WTC11 (cell line): Measurements from ENCODE around the gene RECK. TPM values are rescaled to one million over a fixed set of nuclear protein-coding genes. Genes with fewer than 3 reads are reported as not detected.

Experiments used
- ATAC-seq: fragments of 200-7000 bp; cut with Tn5 transposase; 2 replicates; pipeline ENCODE4 v1.10.0; 2021; ENCODE audit warnings: mild to moderate bottlenecking, moderate library complexity
- CTCF ChIA-PET: fragments of 300-600 bp; sonication (Branson Sonifier 250); formaldehyde crosslinking; loops from one replicate; lab custom pipeline; 2021; ENCODE audit warnings: antibody characterized with exemption; lab: Charles Lee
- POLR2A ChIA-PET: fragments of 350-600 bp; sonication (Branson Sonifier 250); formaldehyde crosslinking; loops from one replicate; lab custom pipeline; 2021; ENCODE audit warnings: antibody characterized with exemption; lab: Charles Lee
- DNase-seq: peaks from one replicate; pipeline ENCODE4 v3.0.0; 2021; ENCODE audit warnings: low spot score
- H3K27ac Mint-ChIP-seq: 2 replicates; pipeline ENCODE4 v1.8.0; 2021; ENCODE audit warnings: mixed read lengths
- H3K27me3 Mint-ChIP-seq: 2 replicates; pipeline ENCODE4 v1.8.0; 2021; ENCODE audit warnings: low read depth, mild to moderate bottlenecking, moderate library complexity, mixed read lengths
- H3K36me3 Mint-ChIP-seq: 2 replicates; pipeline ENCODE4 v1.8.0; 2021; ENCODE audit warnings: mixed read lengths
- H3K4me1 Mint-ChIP-seq: 2 replicates; pipeline ENCODE4 v1.8.0; 2022; ENCODE audit warnings: mixed read lengths
- H3K4me3 Mint-ChIP-seq: 2 replicates; pipeline ENCODE4 v1.8.0; 2021; ENCODE audit warnings: mild to moderate bottlenecking, moderate library complexity, mixed read lengths
- H3K9me3 Mint-ChIP-seq: 2 replicates; pipeline ENCODE4 v1.8.0; 2021; ENCODE audit warnings: mixed read lengths
- ETV6 ChIP-seq: sonication (generic); formaldehyde crosslinking; IDR thresholded peaks from 2 replicates; pipeline ENCODE4 v1.8.1; 2022; ENCODE audit warnings: mild to moderate bottlenecking, missing genetic modification reagents
- FOXJ3 ChIP-seq: sonication (generic); formaldehyde crosslinking; IDR thresholded peaks from 2 replicates; pipeline ENCODE4 v1.9.0; 2021; ENCODE audit warnings: missing genetic modification reagents, mild to moderate bottlenecking, borderline replicate concordance
- FOXP1 ChIP-seq: sonication (generic); formaldehyde crosslinking; IDR thresholded peaks from 2 replicates; pipeline ENCODE4 v1.8.0; 2022; ENCODE audit warnings: missing genetic modification reagents, mild to moderate bottlenecking, moderate library complexity, borderline replicate concordance
- GRHL2 ChIP-seq: fragments of 250-450 bp; sonication (Bioruptor Pico); IDR thresholded peaks from 2 replicates; pipeline ENCODE4 v1.8.0; 2022; ENCODE audit warnings: mild to moderate bottlenecking, moderate library complexity; ENCODE audit not compliant: insufficient replicate concordance, severe bottlenecking
- HMGA2 ChIP-seq: fragments of 250-450 bp; sonication (Bioruptor Pico); IDR thresholded peaks from 2 replicates; pipeline ENCODE4 v1.4.0; 2021; ENCODE audit warnings: mild to moderate bottlenecking, moderate library complexity
- KAT7 ChIP-seq: sonication (generic); formaldehyde crosslinking; IDR thresholded peaks from 2 replicates; pipeline ENCODE4 v1.8.1; 2023; ENCODE audit warnings: missing genetic modification reagents, mild to moderate bottlenecking, borderline replicate concordance
- SP1 ChIP-seq: sonication (generic); formaldehyde crosslinking; conservative IDR thresholded peaks from 2 replicates; pipeline ENCODE4 v1.8.1; 2022; ENCODE audit warnings: missing genetic modification reagents
- TCF7 ChIP-seq: sonication (generic); formaldehyde crosslinking; IDR thresholded peaks from 2 replicates; pipeline ENCODE4 v1.8.0; 2022; ENCODE audit warnings: mild to moderate bottlenecking, low read depth, missing genetic modification reagents, moderate library complexity
- TEAD1 ChIP-seq: sonication (generic); formaldehyde crosslinking; IDR thresholded peaks from 2 replicates; pipeline ENCODE4 v1.8.0; 2022; ENCODE audit warnings: mild to moderate bottlenecking, missing genetic modification reagents
- ZNF263 ChIP-seq: sonication (generic); formaldehyde crosslinking; IDR thresholded peaks from 2 replicates; pipeline ENCODE4 v1.8.1; 2022; ENCODE audit warnings: low read depth, mild to moderate bottlenecking, moderate library complexity, missing genetic modification reagents
- ZNF423 ChIP-seq: fragments of 250-450 bp; sonication (Bioruptor Pico); IDR thresholded peaks from 2 replicates; pipeline ENCODE4 v2.1.2; 2022; ENCODE audit warnings: mild to moderate bottlenecking, moderate library complexity
- total RNA-seq: library from RNA; stranded (reverse); gene quantifications from 3 replicates; pipeline ENCODE4 v1.2.3, GENCODE V29; 2021
- TF ChIP-seq, protein P1 (sequence below): sonication (generic); formaldehyde crosslinking; IDR thresholded peaks from 2 replicates; pipeline ENCODE4 v1.8.0; 2023; ENCODE audit warnings: missing genetic modification reagents, mild to moderate bottlenecking, borderline replicate concordance
- TF ChIP-seq, protein P2 (sequence below): sonication (generic); formaldehyde crosslinking; IDR thresholded peaks from 2 replicates; pipeline ENCODE4 v1.8.1; 2023; ENCODE audit warnings: mild to moderate bottlenecking, missing genetic modification reagents, borderline replicate concordance
- TF ChIP-seq, protein P3 (sequence below): sonication (generic); formaldehyde crosslinking; IDR thresholded peaks from 2 replicates; pipeline ENCODE4 v1.8.0; 2022; ENCODE audit warnings: mild to moderate bottlenecking, missing genetic modification reagents
- TF ChIP-seq, protein P4 (sequence below): fragments of 250-450 bp; sonication (Bioruptor Pico); IDR thresholded peaks from 2 replicates; pipeline ENCODE4 v1.9.0; 2021; ENCODE audit warnings: mild to moderate bottlenecking, borderline replicate concordance
- TF ChIP-seq, protein P5 (sequence below): fragments of 250-450 bp; sonication (Bioruptor Pico); IDR thresholded peaks from 2 replicates; pipeline ENCODE4 v1.9.0; 2021; ENCODE audit warnings: moderate library complexity, mild to moderate bottlenecking, inconsistent platforms, borderline replicate concordance
- TF ChIP-seq, protein P6 (sequence below): sonication (generic); formaldehyde crosslinking; IDR thresholded peaks from 2 replicates; pipeline ENCODE4 v1.8.1; 2023; ENCODE audit warnings: mild to moderate bottlenecking, moderate library complexity, missing genetic modification reagents

RECK gene
- total RNA-seq, 1 experiment from 2014 or later, result 11.2 TPM

DNA sequence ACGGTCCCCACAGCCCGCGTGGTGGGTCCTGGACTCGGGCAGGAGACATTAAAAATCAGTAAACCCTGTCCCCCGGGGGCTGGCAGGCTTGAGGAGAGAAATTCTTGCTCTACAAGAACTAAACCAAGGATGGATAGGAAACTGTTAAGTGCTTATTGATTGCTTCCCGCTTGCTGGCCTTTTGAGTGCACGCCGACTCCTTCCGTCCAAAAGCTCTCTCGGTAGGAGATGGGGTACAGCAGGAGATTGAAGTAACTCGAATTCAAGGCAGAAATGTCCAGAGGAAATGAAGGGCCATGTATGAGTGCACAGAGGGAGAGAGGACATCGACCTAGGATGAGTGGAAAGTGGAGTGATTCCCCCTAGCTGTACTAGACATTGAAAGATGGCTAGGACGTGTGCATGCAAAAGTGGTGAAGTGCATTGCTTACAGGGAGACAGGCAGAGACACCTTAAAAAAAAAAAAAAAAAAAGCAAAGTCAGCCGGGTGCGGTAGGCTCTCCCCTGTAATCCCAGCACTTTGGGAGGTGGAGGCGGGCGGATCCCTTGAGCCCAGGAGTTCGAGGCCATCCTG, 923 bp downstream of the RECK start:
- Mint-ChIP-seq H3K9me3 (no peaks in the 10 kb centered on the region), H3K36me3 (no peaks in the 10 kb centered on the region), H3K27ac (peak overlapping the region; percentile 91), H3K27me3 (no peaks in the 10 kb centered on the region; the same call in 1 of the 2 replicates), H3K4me1 (peaks cover 28% of the 10 kb centered on the region)
- ATAC-seq, result no peak
- CTCF ChIA-PET, result interaction anchor here (0.7 to 2.9 kb wide), 9 partner anchors 14 to 479 kb away, joined by 3 to 22 read pairs (median 4); no protein-coding TSS in a partner anchor
- no peak for TF ChIP-seq KAT7 (CRISPR knock-in tag)
- TF ChIP-seq, protein P1, sequence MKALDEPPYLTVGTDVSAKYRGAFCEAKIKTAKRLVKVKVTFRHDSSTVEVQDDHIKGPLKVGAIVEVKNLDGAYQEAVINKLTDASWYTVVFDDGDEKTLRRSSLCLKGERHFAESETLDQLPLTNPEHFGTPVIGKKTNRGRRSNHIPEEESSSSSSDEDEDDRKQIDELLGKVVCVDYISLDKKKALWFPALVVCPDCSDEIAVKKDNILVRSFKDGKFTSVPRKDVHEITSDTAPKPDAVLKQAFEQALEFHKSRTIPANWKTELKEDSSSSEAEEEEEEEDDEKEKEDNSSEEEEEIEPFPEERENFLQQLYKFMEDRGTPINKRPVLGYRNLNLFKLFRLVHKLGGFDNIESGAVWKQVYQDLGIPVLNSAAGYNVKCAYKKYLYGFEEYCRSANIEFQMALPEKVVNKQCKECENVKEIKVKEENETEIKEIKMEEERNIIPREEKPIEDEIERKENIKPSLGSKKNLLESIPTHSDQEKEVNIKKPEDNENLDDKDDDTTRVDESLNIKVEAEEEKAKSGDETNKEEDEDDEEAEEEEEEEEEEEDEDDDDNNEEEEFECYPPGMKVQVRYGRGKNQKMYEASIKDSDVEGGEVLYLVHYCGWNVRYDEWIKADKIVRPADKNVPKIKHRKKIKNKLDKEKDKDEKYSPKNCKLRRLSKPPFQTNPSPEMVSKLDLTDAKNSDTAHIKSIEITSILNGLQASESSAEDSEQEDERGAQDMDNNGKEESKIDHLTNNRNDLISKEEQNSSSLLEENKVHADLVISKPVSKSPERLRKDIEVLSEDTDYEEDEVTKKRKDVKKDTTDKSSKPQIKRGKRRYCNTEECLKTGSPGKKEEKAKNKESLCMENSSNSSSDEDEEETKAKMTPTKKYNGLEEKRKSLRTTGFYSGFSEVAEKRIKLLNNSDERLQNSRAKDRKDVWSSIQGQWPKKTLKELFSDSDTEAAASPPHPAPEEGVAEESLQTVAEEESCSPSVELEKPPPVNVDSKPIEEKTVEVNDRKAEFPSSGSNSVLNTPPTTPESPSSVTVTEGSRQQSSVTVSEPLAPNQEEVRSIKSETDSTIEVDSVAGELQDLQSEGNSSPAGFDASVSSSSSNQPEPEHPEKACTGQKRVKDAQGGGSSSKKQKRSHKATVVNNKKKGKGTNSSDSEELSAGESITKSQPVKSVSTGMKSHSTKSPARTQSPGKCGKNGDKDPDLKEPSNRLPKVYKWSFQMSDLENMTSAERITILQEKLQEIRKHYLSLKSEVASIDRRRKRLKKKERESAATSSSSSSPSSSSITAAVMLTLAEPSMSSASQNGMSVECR (CRISPR knock-in tag), result 0 out of 2 replicates have a peak, but pooled peaks have one; percentile 2
- TF ChIP-seq, all 79 proteins: peak for 1
- POLR2A ChIA-PET, result interaction anchor here (1.7 kb wide), 1 partner anchor 19 kb away, joined by 4 read pairs; no protein-coding TSS in a partner anchor
- peak overlapping the region; percentile 93 for H3K4me3 Mint-ChIP-seq
- DNase-seq, result no peak

DNA sequence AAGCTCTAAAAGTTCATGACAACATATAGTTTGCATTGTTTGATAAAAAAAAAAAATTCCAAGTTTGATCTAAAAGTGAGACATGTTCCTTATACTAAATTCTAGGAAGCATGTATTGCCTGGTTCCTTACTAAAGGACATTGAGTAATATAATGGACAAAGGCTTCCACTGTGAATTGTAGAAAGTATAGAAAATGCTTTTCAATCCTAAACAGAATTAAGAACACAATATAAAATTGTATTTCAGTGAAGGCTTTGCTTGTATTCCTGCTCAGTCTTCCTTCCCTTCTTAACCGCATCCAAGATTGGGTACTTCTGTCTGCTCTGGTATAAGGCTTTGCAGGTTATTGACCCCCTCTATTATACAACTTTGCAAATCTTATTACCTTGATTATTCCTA, 2.4 kb downstream of the RECK start:
- POLR2A ChIA-PET, result no interaction called here
- ATAC-seq, result no peak
- CTCF ChIA-PET, result no interaction called here
- Mint-ChIP-seq H3K4me1 (peaks cover 32% of the 10 kb centered on the region), H3K36me3 (no peaks in the 10 kb centered on the region), H3K27me3 (no peaks in the 10 kb centered on the region), H3K27ac (no peak overlapping the region), H3K4me3 (no peak overlapping the region), H3K9me3 (0 out of 2 replicates have a peak, but pooled peaks cover 5% of the 10 kb centered on the region)
- no peak for DNase-seq
- no peak for TF ChIP-seq FOXJ3
- TF ChIP-seq, protein P2, sequence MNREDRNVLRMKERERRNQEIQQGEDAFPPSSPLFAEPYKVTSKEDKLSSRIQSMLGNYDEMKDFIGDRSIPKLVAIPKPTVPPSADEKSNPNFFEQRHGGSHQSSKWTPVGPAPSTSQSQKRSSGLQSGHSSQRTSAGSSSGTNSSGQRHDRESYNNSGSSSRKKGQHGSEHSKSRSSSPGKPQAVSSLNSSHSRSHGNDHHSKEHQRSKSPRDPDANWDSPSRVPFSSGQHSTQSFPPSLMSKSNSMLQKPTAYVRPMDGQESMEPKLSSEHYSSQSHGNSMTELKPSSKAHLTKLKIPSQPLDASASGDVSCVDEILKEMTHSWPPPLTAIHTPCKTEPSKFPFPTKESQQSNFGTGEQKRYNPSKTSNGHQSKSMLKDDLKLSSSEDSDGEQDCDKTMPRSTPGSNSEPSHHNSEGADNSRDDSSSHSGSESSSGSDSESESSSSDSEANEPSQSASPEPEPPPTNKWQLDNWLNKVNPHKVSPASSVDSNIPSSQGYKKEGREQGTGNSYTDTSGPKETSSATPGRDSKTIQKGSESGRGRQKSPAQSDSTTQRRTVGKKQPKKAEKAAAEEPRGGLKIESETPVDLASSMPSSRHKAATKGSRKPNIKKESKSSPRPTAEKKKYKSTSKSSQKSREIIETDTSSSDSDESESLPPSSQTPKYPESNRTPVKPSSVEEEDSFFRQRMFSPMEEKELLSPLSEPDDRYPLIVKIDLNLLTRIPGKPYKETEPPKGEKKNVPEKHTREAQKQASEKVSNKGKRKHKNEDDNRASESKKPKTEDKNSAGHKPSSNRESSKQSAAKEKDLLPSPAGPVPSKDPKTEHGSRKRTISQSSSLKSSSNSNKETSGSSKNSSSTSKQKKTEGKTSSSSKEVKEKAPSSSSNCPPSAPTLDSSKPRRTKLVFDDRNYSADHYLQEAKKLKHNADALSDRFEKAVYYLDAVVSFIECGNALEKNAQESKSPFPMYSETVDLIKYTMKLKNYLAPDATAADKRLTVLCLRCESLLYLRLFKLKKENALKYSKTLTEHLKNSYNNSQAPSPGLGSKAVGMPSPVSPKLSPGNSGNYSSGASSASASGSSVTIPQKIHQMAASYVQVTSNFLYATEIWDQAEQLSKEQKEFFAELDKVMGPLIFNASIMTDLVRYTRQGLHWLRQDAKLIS (CRISPR knock-in tag), result no peak
- TF ChIP-seq GRHL2, result no peak
- TF ChIP-seq, protein P3, sequence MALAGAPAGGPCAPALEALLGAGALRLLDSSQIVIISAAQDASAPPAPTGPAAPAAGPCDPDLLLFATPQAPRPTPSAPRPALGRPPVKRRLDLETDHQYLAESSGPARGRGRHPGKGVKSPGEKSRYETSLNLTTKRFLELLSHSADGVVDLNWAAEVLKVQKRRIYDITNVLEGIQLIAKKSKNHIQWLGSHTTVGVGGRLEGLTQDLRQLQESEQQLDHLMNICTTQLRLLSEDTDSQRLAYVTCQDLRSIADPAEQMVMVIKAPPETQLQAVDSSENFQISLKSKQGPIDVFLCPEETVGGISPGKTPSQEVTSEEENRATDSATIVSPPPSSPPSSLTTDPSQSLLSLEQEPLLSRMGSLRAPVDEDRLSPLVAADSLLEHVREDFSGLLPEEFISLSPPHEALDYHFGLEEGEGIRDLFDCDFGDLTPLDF, result no peak
- TF ChIP-seq TCF7 (CRISPR knock-in tag), result no peak
- TF ChIP-seq ETV6 (CRISPR knock-in tag), result no peak
- TF ChIP-seq, protein P4, sequence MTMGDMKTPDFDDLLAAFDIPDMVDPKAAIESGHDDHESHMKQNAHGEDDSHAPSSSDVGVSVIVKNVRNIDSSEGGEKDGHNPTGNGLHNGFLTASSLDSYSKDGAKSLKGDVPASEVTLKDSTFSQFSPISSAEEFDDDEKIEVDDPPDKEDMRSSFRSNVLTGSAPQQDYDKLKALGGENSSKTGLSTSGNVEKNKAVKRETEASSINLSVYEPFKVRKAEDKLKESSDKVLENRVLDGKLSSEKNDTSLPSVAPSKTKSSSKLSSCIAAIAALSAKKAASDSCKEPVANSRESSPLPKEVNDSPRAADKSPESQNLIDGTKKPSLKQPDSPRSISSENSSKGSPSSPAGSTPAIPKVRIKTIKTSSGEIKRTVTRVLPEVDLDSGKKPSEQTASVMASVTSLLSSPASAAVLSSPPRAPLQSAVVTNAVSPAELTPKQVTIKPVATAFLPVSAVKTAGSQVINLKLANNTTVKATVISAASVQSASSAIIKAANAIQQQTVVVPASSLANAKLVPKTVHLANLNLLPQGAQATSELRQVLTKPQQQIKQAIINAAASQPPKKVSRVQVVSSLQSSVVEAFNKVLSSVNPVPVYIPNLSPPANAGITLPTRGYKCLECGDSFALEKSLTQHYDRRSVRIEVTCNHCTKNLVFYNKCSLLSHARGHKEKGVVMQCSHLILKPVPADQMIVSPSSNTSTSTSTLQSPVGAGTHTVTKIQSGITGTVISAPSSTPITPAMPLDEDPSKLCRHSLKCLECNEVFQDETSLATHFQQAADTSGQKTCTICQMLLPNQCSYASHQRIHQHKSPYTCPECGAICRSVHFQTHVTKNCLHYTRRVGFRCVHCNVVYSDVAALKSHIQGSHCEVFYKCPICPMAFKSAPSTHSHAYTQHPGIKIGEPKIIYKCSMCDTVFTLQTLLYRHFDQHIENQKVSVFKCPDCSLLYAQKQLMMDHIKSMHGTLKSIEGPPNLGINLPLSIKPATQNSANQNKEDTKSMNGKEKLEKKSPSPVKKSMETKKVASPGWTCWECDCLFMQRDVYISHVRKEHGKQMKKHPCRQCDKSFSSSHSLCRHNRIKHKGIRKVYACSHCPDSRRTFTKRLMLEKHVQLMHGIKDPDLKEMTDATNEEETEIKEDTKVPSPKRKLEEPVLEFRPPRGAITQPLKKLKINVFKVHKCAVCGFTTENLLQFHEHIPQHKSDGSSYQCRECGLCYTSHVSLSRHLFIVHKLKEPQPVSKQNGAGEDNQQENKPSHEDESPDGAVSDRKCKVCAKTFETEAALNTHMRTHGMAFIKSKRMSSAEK, result no peak
- no peak for TF ChIP-seq FOXP1 (CRISPR knock-in tag)
- TF ChIP-seq, protein P5, sequence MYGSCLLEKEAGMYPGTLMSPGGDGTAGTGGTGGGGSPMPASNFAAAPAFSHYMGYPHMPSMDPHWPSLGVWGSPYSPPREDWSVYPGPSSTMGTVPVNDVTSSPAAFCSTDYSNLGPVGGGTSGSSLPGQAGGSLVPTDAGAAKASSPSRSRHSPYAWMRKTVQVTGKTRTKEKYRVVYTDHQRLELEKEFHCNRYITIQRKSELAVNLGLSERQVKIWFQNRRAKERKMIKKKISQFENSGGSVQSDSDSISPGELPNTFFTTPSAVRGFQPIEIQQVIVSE, result no peak
- TF ChIP-seq HMGA2 (CRISPR knock-in tag), result no peak
- no peak for TF ChIP-seq ZNF263
- TF ChIP-seq TEAD1 (CRISPR knock-in tag), result no peak
- no peak for TF ChIP-seq SP1
- TF ChIP-seq, protein P6, sequence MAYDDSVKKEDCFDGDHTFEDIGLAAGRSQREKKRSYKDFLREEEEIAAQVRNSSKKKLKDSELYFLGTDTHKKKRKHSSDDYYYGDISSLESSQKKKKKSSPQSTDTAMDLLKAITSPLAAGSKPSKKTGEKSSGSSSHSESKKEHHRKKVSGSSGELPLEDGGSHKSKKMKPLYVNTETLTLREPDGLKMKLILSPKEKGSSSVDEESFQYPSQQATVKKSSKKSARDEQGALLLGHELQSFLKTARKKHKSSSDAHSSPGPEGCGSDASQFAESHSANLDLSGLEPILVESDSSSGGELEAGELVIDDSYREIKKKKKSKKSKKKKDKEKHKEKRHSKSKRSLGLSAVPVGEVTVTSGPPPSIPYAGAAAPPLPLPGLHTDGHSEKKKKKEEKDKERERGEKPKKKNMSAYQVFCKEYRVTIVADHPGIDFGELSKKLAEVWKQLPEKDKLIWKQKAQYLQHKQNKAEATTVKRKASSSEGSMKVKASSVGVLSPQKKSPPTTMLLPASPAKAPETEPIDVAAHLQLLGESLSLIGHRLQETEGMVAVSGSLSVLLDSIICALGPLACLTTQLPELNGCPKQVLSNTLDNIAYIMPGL (CRISPR knock-in tag), result no peak
- TF ChIP-seq ZNF423 (CRISPR knock-in tag), result no peak
